ENCODE results near the gene CFAP206. TPM values are rescaled to one million over a fixed set of nuclear protein-coding genes. Genes with fewer than 3 reads are reported as not detected.
A peak's percentile ranks its signal among the peaks of the same experiment; 100 is the strongest.
"Not testable (repeated sequence)": the region's sequence is repeated elsewhere in the genome, so short reads cannot be mapped to it uniquely, and the experiment has no call there.

The CFAP206 gene
- polyA plus RNA-seq, 4 donors = 2.4 to 4.8 (median 3.2) TPM

DNA sequence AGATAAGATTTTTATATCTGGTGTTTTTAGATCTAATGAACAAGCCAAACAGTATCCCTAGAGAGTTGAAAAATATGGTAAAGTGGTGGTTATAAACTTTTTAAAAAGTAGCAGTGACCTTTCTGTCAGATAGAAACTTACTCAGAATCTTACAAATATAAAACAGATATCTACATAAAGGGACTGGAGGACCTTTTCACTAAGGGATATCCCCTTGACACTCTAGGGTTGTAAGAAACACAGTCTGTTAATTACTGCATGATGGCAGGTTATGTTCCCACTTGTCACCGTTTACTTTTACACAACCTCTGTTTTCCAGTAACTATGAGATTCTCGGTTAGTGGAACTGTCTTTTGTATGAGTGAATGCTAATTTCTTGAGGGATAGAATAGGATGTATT lies 11.5 kb downstream of the CFAP206 start:
- no peak for DNase-seq (ENCODE audit: low read depth in 4 of 4, low spot score in 3 of 4)

DNA sequence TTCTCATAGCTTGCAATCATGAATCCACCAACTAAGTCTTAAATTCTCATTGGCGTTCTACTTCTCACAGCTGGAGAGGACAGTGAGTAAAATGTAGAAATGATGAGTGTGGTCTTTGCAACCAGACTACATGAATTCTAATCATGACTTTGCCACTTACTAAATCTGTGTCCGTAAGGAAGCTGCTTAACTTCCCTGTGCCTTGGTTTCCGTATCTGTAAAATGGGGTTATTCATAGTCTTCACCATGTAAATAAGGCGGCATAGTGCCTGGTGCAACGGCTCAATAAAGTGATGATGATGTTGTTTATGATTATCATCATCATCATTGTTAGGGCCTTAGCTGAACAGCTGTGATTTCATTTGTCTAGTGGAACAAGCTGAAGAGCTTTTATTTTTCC lies 12.6 kb downstream of the CFAP206 start:
- no peak for DNase-seq (ENCODE audit: low read depth in 4 of 4, low spot score in 3 of 4)

GRCh38 chr6:87421576-87421975 lies 13.8 kb downstream of the CFAP206 start:
- no peak for DNase-seq (ENCODE audit: low read depth in 4 of 4, low spot score in 3 of 4)

GRCh38 chr6:87426789-87427188 lies 19.0 kb downstream of the CFAP206 start:
- DNase-seq (ENCODE audit: low read depth in 4 of 4, low spot score in 3 of 4) = no peak

- DNase-seq (ENCODE audit: low read depth in 4 of 4, low spot score in 3 of 4) = no peak
These were observed 22.7 kb downstream of the CFAP206 start for GRCh38 chr6:87430499-87430898.

GRCh38 chr6:87431263-87431662 lies 23.5 kb downstream of the CFAP206 start:
- no peak for DNase-seq (ENCODE audit: low read depth in 4 of 4, low spot score in 3 of 4)

- peak; percentile 53 to 72 (median 62) for DNase-seq (ENCODE audit: low read depth in 4 of 4, low spot score in 3 of 4)
These were observed 28.7 kb downstream of the CFAP206 start for GRCh38 chr6:87436435-87436834.

DNA sequence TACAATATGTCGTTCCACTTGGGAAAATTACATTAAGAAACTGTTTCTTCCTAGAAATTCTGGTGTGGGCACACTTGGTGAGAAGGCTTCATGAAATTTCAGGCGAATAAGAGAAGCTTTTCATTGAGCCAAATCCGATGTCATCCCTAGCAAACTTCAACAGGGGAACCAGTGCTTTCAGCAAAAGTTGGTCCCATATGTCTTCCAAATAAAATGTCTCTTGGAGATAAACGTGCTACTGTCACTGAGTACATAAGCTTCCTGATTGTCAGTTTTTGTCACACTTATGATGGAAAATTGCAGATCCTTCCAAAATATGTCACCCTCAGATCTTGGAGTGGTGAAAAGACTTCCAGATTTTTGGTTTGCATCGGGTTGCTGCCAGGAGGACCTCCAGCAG lies 33.9 kb downstream of the CFAP206 start:
- DNase-seq (ENCODE audit: low read depth in 4 of 4, low spot score in 3 of 4) = no peak

GRCh38 chr6:87444362-87444761 lies 36.6 kb downstream of the CFAP206 start:
- DNase-seq (ENCODE audit: low read depth in 4 of 4, low spot score in 3 of 4) = no peak

DNA sequence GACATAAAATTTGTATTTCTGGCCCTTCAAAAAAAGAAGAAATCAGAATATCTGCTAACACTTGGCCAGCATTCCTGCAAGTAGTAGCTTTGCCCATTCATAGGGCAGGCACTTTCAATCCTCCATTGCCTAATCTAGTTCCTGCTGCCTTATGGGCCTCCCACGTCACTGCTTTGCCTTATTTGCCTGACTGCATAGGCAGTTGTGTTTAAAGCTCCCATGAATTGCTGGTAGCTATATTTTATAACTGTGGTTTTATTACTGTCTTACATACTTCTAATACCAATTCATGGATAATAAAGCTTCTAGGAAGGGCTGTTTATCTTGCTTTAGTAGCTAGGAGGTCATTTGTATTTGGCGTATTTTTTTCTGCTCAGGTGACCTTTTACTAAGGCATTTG lies 57.3 kb downstream of the CFAP206 start:
- DNase-seq (ENCODE audit: low read depth in 4 of 4, low spot score in 3 of 4) = no peak

- DNase-seq (ENCODE audit: low read depth in 4 of 4, low spot score in 3 of 4) = peak; percentile 73 to 83 (median 78)
These were observed 65.0 kb downstream of the CFAP206 start, which contains the start of gene SLC35A1 for GRCh38 chr6:87472525-87473418. TSS of gene SLC35A1 (plus strand) at chr6:87472974. CDS start at chr6:87473004, 30 bp downstream.

- peak; percentile 14 to 31 (median 20) for DNase-seq (ENCODE audit: low read depth in 4 of 4, low spot score in 3 of 4)
These were observed 65.7 kb downstream of the CFAP206 start for GRCh38 chr6:87473419-87473903.

DNA sequence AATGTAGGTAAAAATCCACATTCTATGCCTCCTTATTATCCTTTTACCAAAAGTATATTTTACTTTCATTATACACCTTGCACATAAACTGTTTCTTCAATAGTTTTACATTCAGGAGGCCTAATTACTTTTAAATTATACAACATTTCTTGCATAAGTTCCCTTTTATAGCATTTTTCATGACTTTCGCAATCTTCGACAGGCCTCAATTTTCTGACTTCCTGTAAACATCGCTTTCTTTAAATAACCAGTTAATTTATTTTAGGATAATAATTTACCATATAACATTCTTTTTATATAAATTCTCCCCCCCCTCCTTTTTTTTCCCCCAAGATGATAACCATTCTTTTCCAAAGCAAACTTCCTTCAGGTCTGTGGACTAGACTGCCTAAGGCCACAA lies 74.2 kb downstream of the CFAP206 start:
- no peak for DNase-seq (ENCODE audit: low read depth in 4 of 4, low spot score in 3 of 4)

- DNase-seq (ENCODE audit: low read depth in 4 of 4, low spot score in 3 of 4) = no peak
These were observed 74.6 kb downstream of the CFAP206 start for GRCh38 chr6:87482366-87482765.

- DNase-seq (ENCODE audit: low read depth in 4 of 4, low spot score in 3 of 4) = no peak
These were observed 76.2 kb downstream of the CFAP206 start for GRCh38 chr6:87483929-87484328.

DNA sequence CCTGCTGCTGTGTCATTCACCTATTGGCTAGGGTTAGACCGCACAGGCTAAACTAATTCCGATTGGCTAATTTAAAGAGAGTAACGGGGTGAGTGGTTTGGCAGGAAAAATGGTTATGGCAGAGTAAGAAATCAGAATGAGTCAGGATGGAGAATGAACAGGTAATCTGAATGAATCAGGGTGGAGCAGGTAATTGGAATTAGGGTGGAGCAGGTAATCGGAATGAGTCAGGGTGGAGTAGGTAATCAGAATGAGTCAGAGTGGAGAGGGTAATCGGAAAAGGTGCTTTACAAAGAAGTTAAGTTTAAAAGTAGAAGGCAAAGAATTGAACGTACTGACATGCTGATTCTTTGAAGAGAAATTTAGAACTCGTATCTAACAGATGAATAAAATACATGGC lies 76.7 kb downstream of the CFAP206 start:
- DNase-seq (ENCODE audit: low read depth in 4 of 4, low spot score in 3 of 4) = no peak

- no peak for DNase-seq (ENCODE audit: low read depth in 4 of 4, low spot score in 3 of 4)
These were observed 79.8 kb downstream of the CFAP206 start for GRCh38 chr6:87487555-87487954.

DNA sequence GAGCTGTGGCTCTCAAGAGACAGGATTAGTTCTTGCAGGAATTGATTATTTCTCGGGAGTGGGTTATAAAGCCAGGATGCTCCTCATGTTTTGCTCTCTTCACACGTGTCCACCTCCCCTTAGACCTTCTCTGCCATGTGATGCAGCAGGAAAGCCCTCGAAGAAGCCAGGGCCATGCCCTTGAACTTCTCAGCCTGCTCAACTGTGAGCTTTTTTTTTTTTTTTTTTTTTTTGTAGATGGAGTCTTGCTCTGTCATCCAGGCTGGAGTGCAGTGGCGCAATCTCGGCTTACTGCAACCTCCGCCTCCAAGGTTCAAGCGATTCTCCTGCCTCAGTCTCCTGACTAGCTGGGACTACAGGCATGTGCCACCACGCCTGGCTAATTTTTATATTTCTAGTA lies 81.6 kb downstream of the CFAP206 start:
- not testable (repeated sequence) for DNase-seq (ENCODE audit: low read depth in 4 of 4, low spot score in 3 of 4)

DNA sequence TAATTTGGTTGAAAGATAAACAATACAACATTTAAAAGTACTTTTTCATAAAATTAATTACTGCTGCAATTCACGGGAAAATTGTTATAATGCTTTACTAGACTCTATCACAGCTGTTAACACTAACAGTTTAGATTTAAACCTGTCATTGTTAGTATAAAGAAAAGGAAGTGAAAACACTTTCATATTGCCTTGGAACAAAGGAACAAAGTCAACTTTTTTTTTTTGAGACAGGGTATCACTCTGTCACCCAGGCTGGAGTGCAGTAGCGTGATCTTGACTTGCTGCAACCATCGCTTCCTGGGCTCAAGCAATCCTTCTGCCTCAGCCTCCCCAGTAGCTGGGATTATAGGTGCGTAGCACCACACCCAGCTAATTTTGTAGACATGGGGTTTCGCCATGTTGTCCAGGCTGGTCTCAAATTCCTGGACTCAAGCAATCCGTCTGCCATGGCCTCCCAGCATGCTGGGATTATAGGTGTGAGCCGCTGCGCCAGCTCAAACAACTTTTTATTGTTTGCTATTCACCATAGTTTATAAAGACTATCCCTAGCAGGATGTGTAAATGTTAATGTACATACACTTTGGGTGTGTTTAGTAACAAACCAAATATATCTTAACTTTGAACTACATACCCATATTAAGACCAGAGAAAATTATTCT lies 87.1 kb downstream of the CFAP206 start:
- DNase-seq (ENCODE audit: low read depth in 4 of 4, low spot score in 3 of 4) = no peak

- DNase-seq (ENCODE audit: low read depth in 4 of 4, low spot score in 3 of 4) = no peak
These were observed 90.3 kb downstream of the CFAP206 start for GRCh38 chr6:87498048-87498447.

- no peak for DNase-seq (ENCODE audit: low read depth in 4 of 4, low spot score in 3 of 4)
These were observed 94.2 kb downstream of the CFAP206 start for GRCh38 chr6:87501809-87502572.

Measured in right renal pelvis (tissue), 4 donors.